Activated CD4-positive, alpha-beta T cell treated with anti-CD3 and anti-CD28 coated beads for 1 hour (primary cell): ENCODE measurements around the gene CLRN3.

Experiments
- DNase-seq: peaks from one replicate; pipeline ENCODE4 v3.0.0-alpha.2; 2020

Gene CLRN3

GRCh38 chr10:127892743-127893142 is at the start of gene CLRN3:
Gene CLRN3 (minus strand): TSS chr10:127892941. CDS start chr10:127892784, 157 bp downstream.
- no peak for DNase-seq

GRCh38 chr10:127940866-127941640 is 48.3 kb upstream of the CLRN3 start:
- no peak for DNase-seq

- no peak for DNase-seq
Measured at GRCh38 chr10:127939786-127940330, 47.1 kb upstream of the CLRN3 start.

- no peak for DNase-seq
Measured at GRCh38 chr10:127937915-127938463, 45.2 kb upstream of the CLRN3 start.

- no peak for DNase-seq
Measured at GRCh38 chr10:127937069-127937468, 44.3 kb upstream of the CLRN3 start.

- DNase-seq, result no peak
Measured at GRCh38 chr10:127935071-127935561, 42.4 kb upstream of the CLRN3 start.

GRCh38 chr10:127934383-127934782 is 41.6 kb upstream of the CLRN3 start:
- DNase-seq, result no peak

GRCh38 chr10:127933271-127933670 is 40.5 kb upstream of the CLRN3 start:
- no peak for DNase-seq

GRCh38 chr10:127932521-127933270 is 40.0 kb upstream of the CLRN3 start:
- DNase-seq, result no peak

GRCh38 chr10:127928021-127928806 is 35.5 kb upstream of the CLRN3 start:
- DNase-seq, result no peak

GRCh38 chr10:127926455-127926854 is 33.7 kb upstream of the CLRN3 start:
- DNase-seq, result no peak

- no peak for DNase-seq
Measured at GRCh38 chr10:127925471-127926207, 32.9 kb upstream of the CLRN3 start.

- DNase-seq, result no peak
Measured at GRCh38 chr10:127923646-127924045, 30.9 kb upstream of the CLRN3 start.

GRCh38 chr10:127922675-127923366 is 30.1 kb upstream of the CLRN3 start:
- no peak for DNase-seq

- no peak for DNase-seq
Measured at GRCh38 chr10:127922206-127922605, 29.5 kb upstream of the CLRN3 start.

GRCh38 chr10:127921753-127922145 is 29.0 kb upstream of the CLRN3 start:
- no peak for DNase-seq

- no peak for DNase-seq
Measured at GRCh38 chr10:127921075-127921752, 28.5 kb upstream of the CLRN3 start.

GRCh38 chr10:127920306-127921074 is 27.7 kb upstream of the CLRN3 start:
- no peak for DNase-seq

- no peak for DNase-seq
Measured at GRCh38 chr10:127919418-127920271, 26.9 kb upstream of the CLRN3 start.
